ENCODE data around the gene SHLD1.

- TF ChIP-seq CTCF (IDR thresholded peaks at IDR 0.05 in 2 of 3, conservative IDR thresholded peaks at IDR 0.05 in 1 of 3; ENCODE audit: borderline replicate concordance in 1 of 3, insufficient read depth in 1 of 3, low read depth in 2 of 3, low read length in 2 of 3) = no peak
- TF ChIP-seq JUND (IDR thresholded peaks at IDR 0.05) = no peak
- no peak for TF ChIP-seq SIN3A (IDR thresholded peaks at IDR 0.05; ENCODE audit: low read depth)
- no peak for TF ChIP-seq MAX (IDR thresholded peaks at IDR 0.05)
- TF ChIP-seq POLR2A (IDR thresholded peaks at IDR 0.05; ENCODE audit: borderline replicate concordance, extremely low read depth, insufficient read depth, insufficient read length) = no peak
- TF ChIP-seq POLR2AphosphoS5 (IDR thresholded peaks at IDR 0.05; ENCODE audit: low read depth, low read length) = no peak
Observed at GRCh38 chr20:5742041-5742440, 8.2 kb upstream of the SHLD1 start.

Data from HCT116 (cell line).